ENCODE data around the gene LEPR. TPM values are rescaled to one million over a fixed set of nuclear protein-coding genes. Genes with fewer than 3 reads are reported as not detected.
A peak's percentile ranks its signal among the peaks of the same experiment; 100 is the strongest.

Gene LEPR
- total and polyA plus RNA-seq, 7 experiments from 2014 or later = 1.2 to 3.0 (median 2.0) TPM

DNA sequence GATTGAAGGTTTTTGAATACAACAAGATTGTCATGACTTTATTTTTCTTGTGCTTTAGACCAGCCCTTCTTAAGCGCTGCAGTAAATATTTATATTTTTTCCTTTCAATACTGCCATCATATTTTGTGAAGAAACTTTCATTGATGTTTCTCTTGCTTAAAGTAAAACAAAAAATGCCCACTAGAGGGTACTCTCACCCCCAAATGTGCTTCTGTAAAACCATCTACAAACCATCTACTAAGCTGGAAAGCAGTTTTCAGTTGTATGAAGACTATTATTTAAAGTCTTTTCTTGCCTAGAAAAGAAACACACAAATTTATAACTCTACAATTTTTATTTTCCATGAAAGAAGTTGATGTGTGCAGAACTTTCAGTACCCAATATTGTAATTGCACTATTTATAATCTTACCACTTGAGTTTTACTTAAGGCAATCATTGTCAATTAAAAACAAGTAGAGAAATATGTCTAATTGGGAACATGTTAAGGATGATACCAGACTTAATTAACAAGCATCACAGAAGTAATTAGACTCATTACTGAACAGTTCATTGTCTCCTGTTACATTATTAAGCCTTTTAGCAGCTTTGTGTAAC lies 10.7 kb downstream of the LEPR start:
- Histone ChIP-seq H3K27ac (ENCODE audit: low read depth, low read length) (no peak overlapping the region), H3K4me1 (ENCODE audit: control insufficient read depth in 2 of 2, insufficient read depth in 2 of 2, low read length in 2 of 2) (no peaks in the 10 kb centered on the region), H3K4me3 (ENCODE audit: low read length) (no peak overlapping the region), H3K9me3 (ENCODE audit: control insufficient read depth in 2 of 3, low read length in 3 of 3) (no peaks in the 10 kb centered on the region), H3K27me3 (ENCODE audit: control insufficient read depth in 2 of 2, insufficient read depth in 2 of 2, low read length in 2 of 2) (no peaks in the 10 kb centered on the region), H3K36me3 (ENCODE audit: control insufficient read depth in 2 of 3, insufficient read depth in 3 of 3, low read length in 3 of 3) (peaks cover 0 to 10% (median 0%) of the 10 kb centered on the region in 3 experiments)
- no peak overlapping the region for H3K4me3 Mint-ChIP-seq
- H3K27me3 Mint-ChIP-seq = no peaks in the 10 kb centered on the region
- ChIA-PET POLR2A (interaction anchor here (1.4 kb wide), 1 partner anchor 11 kb away, joined by 3 read pairs; the partner anchor contains the start of genes LEPR and LEPROT), CTCF (interaction anchor here (0.5 to 1.9 kb wide), 3 partner anchors 11 to 256 kb away, joined by 3 to 9 read pairs (median 3); partner anchors contain the start of genes LEPR and LEPROT)
- H3K9me3 Mint-ChIP-seq = no peaks in the 10 kb centered on the region
- H3K4me1 Mint-ChIP-seq = peaks cover 0 to 28% (median 3%) of the 10 kb centered on the region in 7 donors
- intact Hi-C loops (cut with micrococcal nuclease) = loop anchor here (1.0 to 10.0 kb wide), 8 partner anchors 28 to 1015 kb away; no protein-coding TSS in a partner anchor
- ATAC-seq = peak; percentile 67
- no peak overlapping the region for H3K27ac Mint-ChIP-seq
- peak in 5 of 9 donors; percentile 32 to 43 (median 33) for DNase-seq
- H3K36me3 Mint-ChIP-seq = peaks cover 3 to 29% (median 14%) of the 10 kb centered on the region in 5 donors

DNA sequence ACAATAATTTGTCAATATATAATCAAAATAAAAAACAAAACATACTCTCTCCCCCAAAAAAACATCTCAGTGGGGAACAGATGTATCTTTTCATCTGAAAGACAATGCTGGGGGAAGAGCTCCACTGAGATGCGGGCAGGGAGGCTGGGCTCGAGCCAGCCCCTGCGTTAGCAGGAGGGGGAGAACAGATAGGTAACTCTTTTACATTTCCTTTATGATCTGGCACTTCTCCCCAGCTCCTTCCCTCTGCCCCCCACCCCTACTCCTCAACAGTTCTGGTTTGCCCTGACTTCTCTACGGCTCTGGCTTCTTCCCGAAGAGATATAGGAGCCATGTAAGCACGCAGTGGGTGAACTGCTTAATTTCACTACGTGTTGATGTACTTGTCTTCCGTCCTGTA lies 12.4 kb downstream of the LEPR start:
- POLR2A ChIA-PET = no interaction called here
- Histone ChIP-seq H3K4me3 (ENCODE audit: low read length) (no peak overlapping the region), H3K9me3 (ENCODE audit: control insufficient read depth in 2 of 3, low read length in 3 of 3) (no peaks in the 10 kb centered on the region), H3K4me1 (ENCODE audit: control insufficient read depth in 2 of 2, insufficient read depth in 2 of 2, low read length in 2 of 2) (no peaks in the 10 kb centered on the region), H3K27me3 (ENCODE audit: control insufficient read depth in 2 of 2, insufficient read depth in 2 of 2, low read length in 2 of 2) (no peaks in the 10 kb centered on the region), H3K27ac (ENCODE audit: low read depth, low read length) (no peak overlapping the region), H3K36me3 (ENCODE audit: control insufficient read depth in 2 of 3, insufficient read depth in 3 of 3, low read length in 3 of 3) (peaks cover 0 to 7% (median 0%) of the 10 kb centered on the region in 3 experiments)
- CTCF ChIA-PET = no interaction called here
- Mint-ChIP-seq H3K9me3 (no peaks in the 10 kb centered on the region), H3K4me3 (no peak overlapping the region), H3K27me3 (no peaks in the 10 kb centered on the region), H3K27ac (no peak overlapping the region), H3K4me1 (peaks cover 0 to 32% (median 3%) of the 10 kb centered on the region in 7 donors), H3K36me3 (peaks cover 0 to 29% (median 11%) of the 10 kb centered on the region in 5 donors)
- no peak for DNase-seq
- intact Hi-C loops (cut with micrococcal nuclease) = loop anchor here (5.0 to 10.0 kb wide), 2 partner anchors 819 to 1012 kb away; no protein-coding TSS in a partner anchor
- no peak for ATAC-seq

DNA sequence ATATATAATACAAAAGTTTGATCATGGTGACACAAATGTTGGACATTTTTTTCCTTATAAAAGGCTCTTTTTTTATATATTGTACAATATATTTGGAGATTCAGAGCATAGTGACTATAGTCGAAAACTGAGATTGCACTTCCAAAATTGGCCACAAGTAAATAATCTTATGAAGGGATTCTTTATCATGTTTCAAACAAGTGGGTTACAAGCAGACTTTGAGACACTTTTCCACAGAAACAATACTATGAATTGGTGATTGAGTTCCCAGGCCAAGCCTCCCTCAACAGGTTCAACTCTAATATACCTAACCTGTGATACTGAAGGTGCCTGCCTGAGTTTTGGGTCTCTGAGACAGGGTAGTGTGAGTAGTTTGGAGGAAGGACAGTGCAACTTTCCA lies 13.8 kb downstream of the LEPR start:
- no peak overlapping the region for H3K27ac Mint-ChIP-seq
- intact Hi-C loops (cut with micrococcal nuclease) = loop anchor here (5.0 to 10.0 kb wide), 2 partner anchors 818 to 1011 kb away; no protein-coding TSS in a partner anchor
- no peak overlapping the region for H3K27ac ChIP-seq (ENCODE audit: low read depth, low read length)
- ATAC-seq (no peak), DNase-seq (no peak)
- no peaks in the 10 kb centered on the region for H3K27me3 ChIP-seq (ENCODE audit: control insufficient read depth in 2 of 2, insufficient read depth in 2 of 2, low read length in 2 of 2)
- CTCF ChIA-PET = interaction anchor here (0.5 kb wide), 1 partner anchor 1880 kb away, joined by 4 read pairs; no protein-coding TSS in a partner anchor
- no peaks in the 10 kb centered on the region for H3K27me3 Mint-ChIP-seq
- POLR2A ChIA-PET = no interaction called here
- H3K4me3 Mint-ChIP-seq = no peak overlapping the region
- peaks cover 0 to 25% (median 8%) of the 10 kb centered on the region in 5 donors for H3K36me3 Mint-ChIP-seq
- no peaks in the 10 kb centered on the region for H3K9me3 ChIP-seq (ENCODE audit: control insufficient read depth in 2 of 3, low read length in 3 of 3)
- peaks cover 0 to 7% (median 0%) of the 10 kb centered on the region in 3 experiments for H3K36me3 ChIP-seq (ENCODE audit: control insufficient read depth in 2 of 3, insufficient read depth in 3 of 3, low read length in 3 of 3)
- no peaks in the 10 kb centered on the region for H3K4me1 ChIP-seq (ENCODE audit: control insufficient read depth in 2 of 2, insufficient read depth in 2 of 2, low read length in 2 of 2)
- H3K9me3 Mint-ChIP-seq = no peaks in the 10 kb centered on the region
- H3K4me3 ChIP-seq (ENCODE audit: low read length) = no peak overlapping the region
- peaks cover 0 to 28% (median 1%) of the 10 kb centered on the region in 7 donors for H3K4me1 Mint-ChIP-seq

DNA sequence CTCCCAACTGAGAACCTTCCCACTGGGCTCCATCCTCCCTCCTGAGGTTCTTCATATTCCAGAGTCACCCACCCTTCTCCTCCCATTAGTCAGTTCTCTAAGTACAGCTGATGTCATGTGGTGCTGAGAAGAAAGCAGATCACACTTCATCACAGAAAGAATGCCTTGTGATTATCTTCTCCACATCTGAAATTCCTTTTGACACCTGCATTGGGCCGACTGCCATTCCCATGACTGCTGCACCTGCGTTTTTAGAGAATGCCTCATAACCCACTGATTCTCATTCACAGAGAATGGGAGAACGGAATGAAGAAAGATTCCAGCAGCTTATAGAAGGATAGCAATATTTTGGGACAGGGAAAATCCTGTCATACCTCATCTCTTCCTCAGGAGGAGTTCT lies 14.3 kb downstream of the LEPR start:
- ATAC-seq (no peak), DNase-seq (no peak)
- Histone ChIP-seq H3K27ac (ENCODE audit: low read depth, low read length) (no peak overlapping the region), H3K36me3 (ENCODE audit: control insufficient read depth in 2 of 3, insufficient read depth in 3 of 3, low read length in 3 of 3) (peaks cover 0 to 7% (median 0%) of the 10 kb centered on the region in 3 experiments), H3K9me3 (ENCODE audit: control insufficient read depth in 2 of 3, low read length in 3 of 3) (no peaks in the 10 kb centered on the region), H3K4me1 (ENCODE audit: control insufficient read depth in 2 of 2, insufficient read depth in 2 of 2, low read length in 2 of 2) (no peaks in the 10 kb centered on the region), H3K27me3 (ENCODE audit: control insufficient read depth in 2 of 2, insufficient read depth in 2 of 2, low read length in 2 of 2) (no peaks in the 10 kb centered on the region), H3K4me3 (ENCODE audit: low read length) (no peak overlapping the region)
- Mint-ChIP-seq H3K4me1 (peaks cover 0 to 26% (median 1%) of the 10 kb centered on the region in 7 donors), H3K9me3 (no peaks in the 10 kb centered on the region), H3K36me3 (peaks cover 0 to 24% (median 7%) of the 10 kb centered on the region in 5 donors), H3K27me3 (no peaks in the 10 kb centered on the region), H3K27ac (no peak overlapping the region), H3K4me3 (no peak overlapping the region)
- intact Hi-C loops (cut with micrococcal nuclease) = loop anchor here (5.0 to 10.0 kb wide), 2 partner anchors 818 to 1010 kb away; no protein-coding TSS in a partner anchor
- ChIA-PET POLR2A (no interaction called here), CTCF (interaction anchor here (0.5 kb wide), 1 partner anchor 1880 kb away, joined by 4 read pairs; no protein-coding TSS in a partner anchor)

DNA sequence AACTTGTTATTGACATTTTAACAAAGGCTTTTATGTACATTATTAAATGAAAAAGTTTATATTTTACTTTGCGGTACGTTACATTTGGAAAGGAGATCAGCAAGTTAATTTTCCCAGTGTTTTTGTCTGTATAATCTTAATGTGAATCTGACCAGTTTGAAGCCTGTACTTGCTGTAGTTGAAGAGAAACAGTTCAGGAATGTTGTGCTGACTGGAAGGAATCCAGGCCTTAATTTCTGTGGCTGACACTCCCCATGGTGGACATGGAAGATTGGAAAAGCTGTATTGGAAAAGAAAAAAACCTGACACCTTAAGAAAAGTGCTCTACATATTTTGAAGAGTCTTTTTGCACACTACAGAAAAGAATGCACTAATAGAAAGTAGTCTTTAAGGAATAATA lies 15.5 kb downstream of the LEPR start:
- POLR2A ChIA-PET = no interaction called here
- no peaks in the 10 kb centered on the region for H3K9me3 Mint-ChIP-seq
- H3K4me1 Mint-ChIP-seq = peaks cover 0 to 18% (median 1%) of the 10 kb centered on the region in 7 donors

DNA sequence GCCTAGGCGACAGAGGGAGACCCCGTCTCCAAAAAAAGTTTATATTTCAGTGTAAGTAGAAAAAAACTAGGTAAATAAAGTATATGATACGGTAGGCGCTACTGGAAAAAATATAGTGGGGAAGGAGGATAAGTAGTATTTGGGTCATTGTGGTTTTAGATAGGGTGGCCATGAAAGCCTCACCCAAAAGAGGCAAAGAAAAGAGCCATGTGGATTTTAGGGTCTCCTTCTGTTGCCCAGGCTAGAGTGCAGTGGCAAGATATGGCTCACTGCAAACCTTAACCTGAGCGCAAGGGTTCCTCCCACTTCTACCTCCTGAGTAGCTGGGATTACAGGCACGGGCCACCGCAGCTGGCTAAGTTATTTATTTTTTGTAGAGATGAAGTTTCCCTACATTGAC lies 17.1 kb downstream of the LEPR start:
- H3K4me3 ChIP-seq (ENCODE audit: low read length) = no peak overlapping the region
- ChIA-PET CTCF (interaction anchor here (0.6 kb wide), 1 partner anchor 233 kb away, joined by 4 read pairs; no protein-coding TSS in a partner anchor), POLR2A (no interaction called here)
- Mint-ChIP-seq H3K4me3 (no peak overlapping the region), H3K4me1 (peaks cover 0 to 6% (median 0%) of the 10 kb centered on the region in 7 donors), H3K36me3 (peaks cover 0 to 19% (median 4%) of the 10 kb centered on the region in 5 donors), H3K9me3 (no peaks in the 10 kb centered on the region), H3K27ac (no peak overlapping the region), H3K27me3 (peaks cover 0 to 2% (median 0%) of the 10 kb centered on the region in 5 donors)
- H3K27me3 ChIP-seq (ENCODE audit: control insufficient read depth in 2 of 2, insufficient read depth in 2 of 2, low read length in 2 of 2) = no peaks in the 10 kb centered on the region
- intact Hi-C loops (cut with micrococcal nuclease) = loop anchor here in 1 of 2 donors (10.0 kb wide), 1 partner anchor 1007 kb away; no protein-coding TSS in a partner anchor
- H3K27ac ChIP-seq (ENCODE audit: low read depth, low read length) = no peak overlapping the region
- DNase-seq (no peak), ATAC-seq (no peak)
- no peaks in the 10 kb centered on the region for H3K9me3 ChIP-seq (ENCODE audit: control insufficient read depth in 2 of 3, low read length in 3 of 3)
- no peaks in the 10 kb centered on the region for H3K4me1 ChIP-seq (ENCODE audit: control insufficient read depth in 2 of 2, insufficient read depth in 2 of 2, low read length in 2 of 2)
- H3K36me3 ChIP-seq (ENCODE audit: control insufficient read depth in 2 of 3, insufficient read depth in 3 of 3, low read length in 3 of 3) = no peaks in the 10 kb centered on the region

More for the DNA sequence above, 15.5 kb downstream of the LEPR start:
- intact Hi-C loops (cut with micrococcal nuclease) = loop anchor here in 1 of 2 donors (10.0 kb wide), 1 partner anchor 1009 kb away; no protein-coding TSS in a partner anchor
- no peaks in the 10 kb centered on the region for H3K9me3 ChIP-seq (ENCODE audit: control insufficient read depth in 2 of 3, low read length in 3 of 3)
- Mint-ChIP-seq H3K27ac (no peak overlapping the region), H3K27me3 (no peaks in the 10 kb centered on the region), H3K4me3 (no peak overlapping the region), H3K36me3 (peaks cover 0 to 19% (median 8%) of the 10 kb centered on the region in 5 donors)
- CTCF ChIA-PET = interaction anchor here (0.7 kb wide), 1 partner anchor 946 kb away, joined by 3 read pairs; no protein-coding TSS in a partner anchor
- ATAC-seq = no peak
- H3K36me3 ChIP-seq (ENCODE audit: control insufficient read depth in 2 of 3, insufficient read depth in 3 of 3, low read length in 3 of 3) = peaks cover 0 to 7% (median 0%) of the 10 kb centered on the region in 3 experiments
- no peaks in the 10 kb centered on the region for H3K4me1 ChIP-seq (ENCODE audit: control insufficient read depth in 2 of 2, insufficient read depth in 2 of 2, low read length in 2 of 2)
- DNase-seq = no peak
- no peak overlapping the region for H3K4me3 ChIP-seq (ENCODE audit: low read length)
- H3K27me3 ChIP-seq (ENCODE audit: control insufficient read depth in 2 of 2, insufficient read depth in 2 of 2, low read length in 2 of 2) = no peaks in the 10 kb centered on the region
- no peak overlapping the region for H3K27ac ChIP-seq (ENCODE audit: low read depth, low read length)

Data from naive thymus-derived CD4-positive, alpha-beta T cell (primary cell).